KOPT-K1 (cell line): Measurements from ENCODE around the gene DUSP2.
A peak's percentile ranks its signal among the peaks of the same experiment; 100 is the strongest.
"Not testable (repeated sequence)": the region's sequence is repeated elsewhere in the genome, so short reads cannot be mapped to it uniquely, and the experiment has no call there.

ENCODE experiments used
- H3K27ac ChIP-seq: fragments of 200-600 bp; sonication (generic); 2 replicates; pipeline ENCODE4 v1.5.1; 2016; ENCODE audit warnings: antibody characterized with exemption, mild to moderate bottlenecking, low read depth, low read length; ENCODE audit not compliant: poor library complexity, severe bottlenecking
- H3K36me3 ChIP-seq: fragments of 200-600 bp; sonication (generic); 2 replicates; pipeline ENCODE4 v1.5.1; 2017; ENCODE audit warnings: antibody characterized with exemption, mild to moderate bottlenecking, low read length, moderate library complexity; ENCODE audit not compliant: insufficient read depth
- H3K9me3 ChIP-seq: fragments of 200-600 bp; sonication (generic); 2 replicates; pipeline ENCODE4 v1.5.1; 2017; ENCODE audit warnings: antibody characterized with exemption, low read length, mild to moderate bottlenecking; ENCODE audit not compliant: insufficient read depth, poor library complexity, severe bottlenecking

DUSP2 gene

GRCh38 chr2:96170626-96171025 lies 25.4 kb upstream of the DUSP2 start:
- no peak overlapping the region for H3K27ac ChIP-seq
- no peaks in the 10 kb centered on the region for H3K36me3 ChIP-seq
- H3K9me3 ChIP-seq = no peaks in the 10 kb centered on the region

- Histone ChIP-seq H3K9me3 (no peaks in the 10 kb centered on the region), H3K36me3 (no peaks in the 10 kb centered on the region), H3K27ac (no peak overlapping the region)
Measured at GRCh38 chr2:96169868-96170507, 24.7 kb upstream of the DUSP2 start.

- no peaks in the 10 kb centered on the region for H3K36me3 ChIP-seq
- no peaks in the 10 kb centered on the region for H3K9me3 ChIP-seq
- H3K27ac ChIP-seq = no peak overlapping the region
Measured at GRCh38 chr2:96167407-96168013, 22.3 kb upstream of the DUSP2 start.

- peak overlapping the region; percentile 99 for H3K27ac ChIP-seq
Measured at GRCh38 chr2:96164459-96165184, 19.4 kb upstream of the DUSP2 start.

GRCh38 chr2:96163768-96164429 lies 18.7 kb upstream of the DUSP2 start:
- H3K36me3 ChIP-seq = no peaks in the 10 kb centered on the region
- H3K9me3 ChIP-seq = peaks cover 10% of the 10 kb centered on the region
- peak overlapping the region; percentile 99 for H3K27ac ChIP-seq

More at GRCh38 chr2:96164459-96165184, 19.4 kb upstream of the DUSP2 start:
- H3K36me3 ChIP-seq = no peaks in the 10 kb centered on the region
- H3K9me3 ChIP-seq = peaks cover 10% of the 10 kb centered on the region

- Histone ChIP-seq H3K36me3 (no peaks in the 10 kb centered on the region), H3K27ac (peak overlapping the region; percentile 99), H3K9me3 (peaks cover 10% of the 10 kb centered on the region)
Measured at GRCh38 chr2:96163415-96163767, 18.2 kb upstream of the DUSP2 start.

- no peaks in the 10 kb centered on the region for H3K36me3 ChIP-seq
- peak overlapping the region; percentile 99 for H3K27ac ChIP-seq
- H3K9me3 ChIP-seq = peaks cover 10% of the 10 kb centered on the region
Measured at GRCh38 chr2:96161898-96162297, 16.7 kb upstream of the DUSP2 start.

- H3K27ac ChIP-seq, H3K36me3 ChIP-seq: not testable (repeated sequence)
- peaks cover 10% of the 10 kb centered on the region for H3K9me3 ChIP-seq
Measured at GRCh38 chr2:96160366-96160765, 15.1 kb upstream of the DUSP2 start.

- peaks cover 10% of the 10 kb centered on the region for H3K9me3 ChIP-seq
- peak overlapping the region; percentile 60 for H3K27ac ChIP-seq
- H3K36me3 ChIP-seq = no peaks in the 10 kb centered on the region
Measured at GRCh38 chr2:96159084-96159830, 14.0 kb upstream of the DUSP2 start.

- H3K36me3 ChIP-seq = no peaks in the 10 kb centered on the region
- peaks cover 10% of the 10 kb centered on the region for H3K9me3 ChIP-seq
- H3K27ac ChIP-seq = peak overlapping the region; percentile 60
Measured at GRCh38 chr2:96158554-96158940, 13.3 kb upstream of the DUSP2 start.

- Histone ChIP-seq H3K9me3 (peaks cover 10% of the 10 kb centered on the region), H3K36me3 (no peaks in the 10 kb centered on the region), H3K27ac (peak overlapping the region; percentile 60)
Measured at GRCh38 chr2:96157649-96158553, 12.7 kb upstream of the DUSP2 start.

GRCh38 chr2:96156926-96157648 lies 11.8 kb upstream of the DUSP2 start:
- Histone ChIP-seq H3K27ac (peak overlapping the region; percentile 60), H3K9me3 (peaks cover 10% of the 10 kb centered on the region), H3K36me3 (no peaks in the 10 kb centered on the region)

GRCh38 chr2:96156011-96156820 lies 11.0 kb upstream of the DUSP2 start:
- peak overlapping the region; percentile 60 for H3K27ac ChIP-seq
- H3K36me3 ChIP-seq = no peaks in the 10 kb centered on the region
- peaks cover 10% of the 10 kb centered on the region for H3K9me3 ChIP-seq
